ENCODE measurements around the gene STAM2. TPM values are rescaled to one million over a fixed set of nuclear protein-coding genes. Genes with fewer than 3 reads are reported as not detected.
"Not testable (repeated sequence)": the region's sequence is repeated elsewhere in the genome, so short reads cannot be mapped to it uniquely, and the experiment has no call there.

The STAM2 gene
- total RNA-seq, 1 donor from 2014 or later = 27.5 TPM

GRCh38 chr2:152114366-152114765 is 61.2 kb downstream of the STAM2 start:
- no peak overlapping the region for H3K27ac ChIP-seq
- H3K4me3 ChIP-seq = no peak overlapping the region
- H3K27me3 ChIP-seq = no peaks in the 10 kb centered on the region
- TF ChIP-seq POLR2A (IDR thresholded peaks at IDR 0.05) = no peak
- no peak for TF ChIP-seq CTCF (IDR thresholded peaks at IDR 0.05)
- no peak for TF ChIP-seq POLR2AphosphoS5 (IDR thresholded peaks at IDR 0.05; ENCODE audit: insufficient read depth in 1 of 2, low read depth in 1 of 2)
- H3K4me1 ChIP-seq = no peaks in the 10 kb centered on the region
- intact Hi-C loops (cut with DNase I) = no loop called here
- no peaks in the 10 kb centered on the region for H3K9me3 ChIP-seq
- DNase-seq (ENCODE audit: extremely low spot score in 2 of 2) = no peak
- H3K36me3 ChIP-seq = peaks cover 0 to 3% of the 10 kb centered on the region in 2 donors

- H3K4me1 ChIP-seq; H3K36me3 ChIP-seq; intact Hi-C loops (cut with DNase I); H3K9me3 ChIP-seq; H3K27me3 ChIP-seq; DNase-seq (ENCODE audit: extremely low spot score in 2 of 2); H3K4me3 ChIP-seq; H3K27ac ChIP-seq: not testable (repeated sequence)
Observed at GRCh38 chr2:152107140-152107539, 68.4 kb downstream of the STAM2 start.

GRCh38 chr2:152106464-152106863 is 69.1 kb downstream of the STAM2 start:
- DNase-seq (ENCODE audit: extremely low spot score in 2 of 2) = no peak
- H3K4me1 ChIP-seq = no peaks in the 10 kb centered on the region
- intact Hi-C loops (cut with DNase I) = no loop called here
- H3K4me3 ChIP-seq = no peak overlapping the region
- no peak overlapping the region for H3K27ac ChIP-seq
- no peaks in the 10 kb centered on the region for H3K36me3 ChIP-seq
- H3K27me3 ChIP-seq = no peaks in the 10 kb centered on the region
- no peak for TF ChIP-seq CTCF (IDR thresholded peaks at IDR 0.05)
- TF ChIP-seq POLR2AphosphoS5 (IDR thresholded peaks at IDR 0.05; ENCODE audit: insufficient read depth in 1 of 2, low read depth in 1 of 2) = no peak
- no peak for TF ChIP-seq POLR2A (IDR thresholded peaks at IDR 0.05)
- no peaks in the 10 kb centered on the region for H3K9me3 ChIP-seq

- peaks cover 14% of the 10 kb centered on the region for H3K4me1 ChIP-seq
- intact Hi-C loops (cut with DNase I) = no loop called here
- DNase-seq (ENCODE audit: extremely low spot score in 2 of 2) = no peak
- no peak overlapping the region for H3K4me3 ChIP-seq
- no peaks in the 10 kb centered on the region for H3K36me3 ChIP-seq
- H3K9me3 ChIP-seq = no peaks in the 10 kb centered on the region
- no peak for TF ChIP-seq POLR2AphosphoS5 (IDR thresholded peaks at IDR 0.05; ENCODE audit: insufficient read depth in 1 of 2, low read depth in 1 of 2)
- no peak for TF ChIP-seq CTCF (IDR thresholded peaks at IDR 0.05)
- TF ChIP-seq POLR2A (IDR thresholded peaks at IDR 0.05) = no peak
- H3K27me3 ChIP-seq = no peaks in the 10 kb centered on the region
- no peak overlapping the region for H3K27ac ChIP-seq
Observed at GRCh38 chr2:152103271-152103670, 72.3 kb downstream of the STAM2 start.

- no peaks in the 10 kb centered on the region for H3K27me3 ChIP-seq
- H3K9me3 ChIP-seq = no peaks in the 10 kb centered on the region
- no peak overlapping the region for H3K27ac ChIP-seq
- TF ChIP-seq POLR2A (IDR thresholded peaks at IDR 0.05) (no peak), POLR2AphosphoS5 (IDR thresholded peaks at IDR 0.05; ENCODE audit: insufficient read depth in 1 of 2, low read depth in 1 of 2) (no peak), CTCF (IDR thresholded peaks at IDR 0.05) (no peak)
- peaks cover 16% of the 10 kb centered on the region for H3K4me1 ChIP-seq
- intact Hi-C loops (cut with DNase I) = no loop called here
- DNase-seq (ENCODE audit: extremely low spot score in 2 of 2) = no peak
- no peak overlapping the region for H3K4me3 ChIP-seq
- H3K36me3 ChIP-seq = no peaks in the 10 kb centered on the region
Observed at GRCh38 chr2:152100961-152101360, 74.6 kb downstream of the STAM2 start.

All from vagina (tissue), 2 donors.